Panc1 (cell line): ENCODE measurements around the gene ASPSCR1. TPM values are rescaled to one million over a fixed set of nuclear protein-coding genes. Genes with fewer than 3 reads are reported as not detected.

Source experiments
- ATAC-seq: fragments of 200-7000 bp; cut with Tn5 transposase; 2 replicates; pipeline ENCODE4 v1.9.1; 2020; ENCODE audit warnings: mild to moderate bottlenecking, moderate library complexity
- BruUV-seq: library from RNA; stranded (reverse); fragments of 400-500 nt; replicated peaks from 2 replicates; lab custom pipeline; 2021; lab: Mats Ljungman, UMichigan
- CTCF ChIA-PET: fragments of 300-600 bp; sonication (Branson Sonifier 250); formaldehyde crosslinking; loops from one replicate; lab custom pipeline; 2022; ENCODE audit warnings: antibody characterized with exemption; lab: Charles Lee
- POLR2A ChIA-PET: fragments of 300-600 bp; sonication (Branson Sonifier 250); formaldehyde crosslinking; loops from one replicate; lab custom pipeline; 2022; ENCODE audit warnings: antibody characterized with exemption; lab: Charles Lee
- DNase-seq: peaks from one replicate; pipeline ENCODE4 v3.0.0-alpha.2; 2010; ENCODE audit warnings: low read depth, low spot score
- H3K27ac ChIP-seq: 2 replicates; pipeline ENCODE4 v1.5.1; 2011; ENCODE audit warnings: mild to moderate bottlenecking, low read length, inconsistent platforms
- H3K27me3 ChIP-seq: fragments of 200-500 bp; sonication (Bioruptor generic); 2 replicates; pipeline ENCODE4 v1.6.0; 2014; ENCODE audit warnings: low read length, inconsistent platforms; ENCODE audit not compliant: control insufficient read depth, insufficient read depth
- H3K36me3 ChIP-seq: fragments of 200-500 bp; sonication (Bioruptor generic); 2 replicates; pipeline ENCODE4 v1.5.1; 2014; ENCODE audit warnings: inconsistent platforms, mild to moderate bottlenecking, low read length, moderate library complexity; ENCODE audit not compliant: control insufficient read depth, insufficient read depth
- H3K4me1 ChIP-seq: 2 replicates; pipeline ENCODE4 v1.5.1; 2011; ENCODE audit warnings: inconsistent platforms, mild to moderate bottlenecking, low read length, moderate library complexity; ENCODE audit not compliant: control insufficient read depth, insufficient read depth
- H3K4me3 ChIP-seq, 2 experiments: 2 replicates each; pipeline ENCODE4 v1.5.1; 2011 to 2012; ENCODE audit warnings: low read depth in 2 of 2, low read length in 2 of 2, mild to moderate bottlenecking in 2 of 2, inconsistent platforms in 1 of 2, moderate library complexity in 1 of 2
- H3K9me3 ChIP-seq: fragments of 200-500 bp; sonication (Bioruptor generic); 2 replicates; pipeline ENCODE4 v1.5.1; 2014; ENCODE audit warnings: low read depth, mild to moderate bottlenecking, inconsistent platforms, low read length, moderate library complexity; ENCODE audit not compliant: control insufficient read depth, insufficient read depth
- POLR2AphosphoS5 ChIP-seq: IDR thresholded peaks from 2 replicates; pipeline ENCODE4 v1.6.1; 2012; ENCODE audit warnings: mild to moderate bottlenecking, low read depth, low read length, moderate library complexity
- SIN3A ChIP-seq: IDR thresholded peaks from 2 replicates; pipeline ENCODE4 v1.6.1; 2012; ENCODE audit warnings: low read depth, mild to moderate bottlenecking, low read length, moderate library complexity, borderline replicate concordance; ENCODE audit not compliant: insufficient read depth
- TCF7L2 ChIP-seq: IDR thresholded peaks from 2 replicates; pipeline ENCODE4 v1.6.1; 2011; ENCODE audit warnings: mild to moderate bottlenecking, low read depth, low read length, inconsistent platforms
- in situ Hi-C: cut with HindIII; loops from 2 replicates; pipeline ENCODE4 v1.10.0; 2016; ENCODE audit warnings: low sequenced_read_pairs, low pct_unique_long_range_greater_than_20kb
- intact Hi-C: fragments of 100-400 bp; cut with micrococcal nuclease; formaldehyde crosslinking; loops from one replicate; pipeline ENCODE4 v1.10.0; 2022; ENCODE audit not compliant: unreplicated experiment
- total RNA-seq: library from RNA; stranded (reverse); gene quantifications from one replicate; pipeline ENCODE4 v1.2.1, GENCODE V29; 2021; ENCODE audit not compliant: unreplicated experiment
- TF ChIP-seq, protein P1 (sequence below): fragments of 450-650 bp; IDR thresholded peaks from 2 replicates; pipeline ENCODE4 v1.5.1; 2017; ENCODE audit warnings: mild to moderate bottlenecking
- TF ChIP-seq, protein P2 (sequence below), 2 experiments: IDR thresholded peaks; 2 replicates each; pipeline ENCODE4 v1.6.1; 2011 to 2012; ENCODE audit warnings: low read depth in 2 of 2, control low read depth in 1 of 2, low read length in 1 of 2, mild to moderate bottlenecking in 1 of 2, moderate library complexity in 1 of 2; ENCODE audit not compliant: insufficient read depth in 1 of 2

The ASPSCR1 gene
- total RNA-seq, 1 experiment from 2014 or later: 64.7 TPM

- BruUV-seq: no TSS peak
- H3K36me3 ChIP-seq: no peaks in the 10 kb centered on the region; the same call in 1 of the 2 replicates
- in situ Hi-C loops: no loop called here
- ChIA-PET POLR2A (interaction anchor here (0.5 to 0.7 kb wide), 2 partner anchors 35 to 150 kb away, joined by 3 to 4 read pairs; no protein-coding TSS in a partner anchor), CTCF (interaction anchor here (0.5 to 5.3 kb wide), 7 partner anchors 18 to 123 kb away, joined by 3 to 37 read pairs (median 5); partner anchors contain the start of genes DCXR and NOTUM)
- DNase-seq: no peak
- H3K27me3 ChIP-seq: no peaks in the 10 kb centered on the region
- no peak for ATAC-seq
- H3K27ac ChIP-seq: no peak overlapping the region
- H3K4me1 ChIP-seq: peaks cover 38% of the 10 kb centered on the region
- H3K9me3 ChIP-seq: no peaks in the 10 kb centered on the region
- intact Hi-C loops: loop anchor here (2.0 to 10.0 kb wide), 2 partner anchors 57 to 155 kb away; partner anchors contain the start of gene P4HB
- TF ChIP-seq SIN3A (no peak), TCF7L2 (no peak)
- TF ChIP-seq, protein P1, sequence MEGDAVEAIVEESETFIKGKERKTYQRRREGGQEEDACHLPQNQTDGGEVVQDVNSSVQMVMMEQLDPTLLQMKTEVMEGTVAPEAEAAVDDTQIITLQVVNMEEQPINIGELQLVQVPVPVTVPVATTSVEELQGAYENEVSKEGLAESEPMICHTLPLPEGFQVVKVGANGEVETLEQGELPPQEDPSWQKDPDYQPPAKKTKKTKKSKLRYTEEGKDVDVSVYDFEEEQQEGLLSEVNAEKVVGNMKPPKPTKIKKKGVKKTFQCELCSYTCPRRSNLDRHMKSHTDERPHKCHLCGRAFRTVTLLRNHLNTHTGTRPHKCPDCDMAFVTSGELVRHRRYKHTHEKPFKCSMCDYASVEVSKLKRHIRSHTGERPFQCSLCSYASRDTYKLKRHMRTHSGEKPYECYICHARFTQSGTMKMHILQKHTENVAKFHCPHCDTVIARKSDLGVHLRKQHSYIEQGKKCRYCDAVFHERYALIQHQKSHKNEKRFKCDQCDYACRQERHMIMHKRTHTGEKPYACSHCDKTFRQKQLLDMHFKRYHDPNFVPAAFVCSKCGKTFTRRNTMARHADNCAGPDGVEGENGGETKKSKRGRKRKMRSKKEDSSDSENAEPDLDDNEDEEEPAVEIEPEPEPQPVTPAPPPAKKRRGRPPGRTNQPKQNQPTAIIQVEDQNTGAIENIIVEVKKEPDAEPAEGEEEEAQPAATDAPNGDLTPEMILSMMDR: peak; percentile 98
- no peak overlapping the region for H3K4me3 ChIP-seq
These were observed 42.5 kb downstream of the ASPSCR1 start for GRCh38 chr17:82019690-82020571.

GRCh38 chr17:82020572-82021106 is 43.2 kb downstream of the ASPSCR1 start:
- CTCF ChIA-PET: interaction anchor here (0.6 to 5.3 kb wide), 6 partner anchors 10 to 127 kb away, joined by 3 to 37 read pairs (median 10); partner anchors contain the start of gene NOTUM
- TF ChIP-seq, protein P2, sequence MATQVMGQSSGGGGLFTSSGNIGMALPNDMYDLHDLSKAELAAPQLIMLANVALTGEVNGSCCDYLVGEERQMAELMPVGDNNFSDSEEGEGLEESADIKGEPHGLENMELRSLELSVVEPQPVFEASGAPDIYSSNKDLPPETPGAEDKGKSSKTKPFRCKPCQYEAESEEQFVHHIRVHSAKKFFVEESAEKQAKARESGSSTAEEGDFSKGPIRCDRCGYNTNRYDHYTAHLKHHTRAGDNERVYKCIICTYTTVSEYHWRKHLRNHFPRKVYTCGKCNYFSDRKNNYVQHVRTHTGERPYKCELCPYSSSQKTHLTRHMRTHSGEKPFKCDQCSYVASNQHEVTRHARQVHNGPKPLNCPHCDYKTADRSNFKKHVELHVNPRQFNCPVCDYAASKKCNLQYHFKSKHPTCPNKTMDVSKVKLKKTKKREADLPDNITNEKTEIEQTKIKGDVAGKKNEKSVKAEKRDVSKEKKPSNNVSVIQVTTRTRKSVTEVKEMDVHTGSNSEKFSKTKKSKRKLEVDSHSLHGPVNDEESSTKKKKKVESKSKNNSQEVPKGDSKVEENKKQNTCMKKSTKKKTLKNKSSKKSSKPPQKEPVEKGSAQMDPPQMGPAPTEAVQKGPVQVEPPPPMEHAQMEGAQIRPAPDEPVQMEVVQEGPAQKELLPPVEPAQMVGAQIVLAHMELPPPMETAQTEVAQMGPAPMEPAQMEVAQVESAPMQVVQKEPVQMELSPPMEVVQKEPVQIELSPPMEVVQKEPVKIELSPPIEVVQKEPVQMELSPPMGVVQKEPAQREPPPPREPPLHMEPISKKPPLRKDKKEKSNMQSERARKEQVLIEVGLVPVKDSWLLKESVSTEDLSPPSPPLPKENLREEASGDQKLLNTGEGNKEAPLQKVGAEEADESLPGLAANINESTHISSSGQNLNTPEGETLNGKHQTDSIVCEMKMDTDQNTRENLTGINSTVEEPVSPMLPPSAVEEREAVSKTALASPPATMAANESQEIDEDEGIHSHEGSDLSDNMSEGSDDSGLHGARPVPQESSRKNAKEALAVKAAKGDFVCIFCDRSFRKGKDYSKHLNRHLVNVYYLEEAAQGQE (IDR thresholded peaks at IDR 0.05; ENCODE audit: insufficient read depth in 1 of 2, low read depth in 2 of 2, low read length in 1 of 2): no peak
- no peak for TF ChIP-seq POLR2AphosphoS5
- TF ChIP-seq, protein P1: no peak
- TF ChIP-seq TCF7L2: no peak
- no peak overlapping the region for H3K27ac ChIP-seq
- peaks cover 38% of the 10 kb centered on the region for H3K4me1 ChIP-seq
- peak overlapping the region in 1 of 2 experiments; percentile 74; a peak in 1 of 4 replicates for H3K4me3 ChIP-seq
- no peaks in the 10 kb centered on the region; the same call in 1 of the 2 replicates for H3K36me3 ChIP-seq
- no peaks in the 10 kb centered on the region for H3K9me3 ChIP-seq
- DNase-seq (no peak), ATAC-seq (no peak)
- no peaks in the 10 kb centered on the region for H3K27me3 ChIP-seq
- no TSS peak for BruUV-seq
- POLR2A ChIA-PET: no interaction called here
- in situ Hi-C loops (no loop called here), intact Hi-C loops (loop anchor here (2.0 to 10.0 kb wide), 2 partner anchors 58 to 156 kb away; partner anchors contain the start of gene P4HB)
